NCI-H146 treated with DMSO at 0.1 percent for 48 hours (cell line): Measurements from ENCODE around the gene LRRC15.

Experiments used
- DNase-seq: peaks from one replicate; lab custom pipeline; 2025; ENCODE audit not compliant: unreplicated experiment; lab: John Stamatoyannopoulos, UW

Gene LRRC15

DNA sequence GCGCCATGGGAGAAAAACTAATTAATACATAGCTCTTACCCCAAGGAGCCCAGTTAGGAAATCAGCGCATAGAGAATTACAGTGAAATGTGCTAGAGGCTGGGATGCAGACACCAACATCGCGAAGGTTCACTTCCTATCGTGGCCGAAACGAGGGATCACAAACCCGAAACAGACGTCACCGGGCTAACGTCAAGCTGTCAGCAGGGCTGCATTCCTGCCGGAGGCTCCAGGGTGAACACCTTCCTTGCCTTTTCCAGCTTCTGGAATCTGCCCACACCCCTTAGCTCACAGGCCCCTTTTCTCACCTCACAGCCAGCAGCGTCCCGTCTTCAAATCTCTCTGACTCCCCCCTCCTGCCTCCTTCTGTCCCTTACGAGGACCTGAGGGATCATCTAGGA lies 16.5 kb upstream of the LRRC15 start:
- no peak for DNase-seq

DNA sequence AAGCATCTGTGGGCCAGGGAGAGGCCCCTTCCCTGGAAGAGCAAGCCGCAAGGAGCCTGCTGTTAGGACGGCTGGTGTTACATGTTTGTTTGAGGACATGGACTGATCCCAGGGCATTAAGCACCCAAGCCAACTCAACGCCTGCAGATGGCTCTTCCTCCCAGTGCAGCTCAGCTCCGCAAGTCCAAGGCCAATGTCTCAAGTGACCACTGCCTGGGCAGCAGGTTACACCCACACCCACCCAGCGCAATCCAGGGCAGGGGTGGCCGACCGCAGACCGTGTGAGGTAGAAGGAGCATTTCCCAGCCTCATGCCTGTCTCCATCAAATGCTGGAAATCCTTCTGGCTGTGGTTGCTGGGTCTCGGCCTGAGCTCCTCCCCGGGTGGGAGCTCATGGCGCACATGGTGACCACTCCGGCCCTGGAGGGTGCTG lies 15.0 kb upstream of the LRRC15 start:
- DNase-seq = no peak

GRCh38 chr3:194384156-194384555 lies 14.6 kb upstream of the LRRC15 start:
- DNase-seq = no peak

DNA sequence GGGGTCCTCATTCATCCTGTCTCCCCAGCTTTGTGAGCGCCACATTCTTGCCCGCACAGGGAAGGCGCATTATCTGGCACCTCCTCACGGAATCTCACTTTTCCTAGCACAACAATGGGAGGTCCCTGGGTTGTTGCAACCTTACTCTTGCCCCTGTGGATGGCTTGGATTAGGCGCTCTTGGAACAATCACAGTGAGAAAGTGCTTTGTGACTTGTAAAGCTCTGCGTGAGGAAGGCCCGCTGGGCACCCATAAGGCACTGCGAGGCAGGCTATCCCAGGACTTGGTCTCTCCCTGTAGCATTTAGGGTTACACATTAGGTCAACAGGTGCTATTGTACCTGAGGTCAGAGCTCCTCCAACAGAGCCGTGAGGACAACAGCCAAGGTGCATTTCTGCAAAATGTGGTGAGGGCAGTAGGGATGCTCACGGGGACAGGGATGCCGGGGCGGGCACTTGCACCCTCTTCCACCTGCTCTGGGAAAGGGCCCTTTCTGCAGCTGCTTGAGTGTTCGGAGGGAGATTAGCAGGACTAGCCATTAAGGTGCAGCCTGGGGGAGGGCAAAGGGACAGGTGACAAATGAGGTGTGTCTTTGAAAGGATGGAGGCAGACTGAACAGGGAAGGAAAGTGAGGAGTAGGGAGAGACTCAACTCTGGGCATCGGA lies 13.9 kb upstream of the LRRC15 start:
- no peak for DNase-seq

- no peak for DNase-seq
Measured at GRCh38 chr3:194382892-194383223, 13.3 kb upstream of the LRRC15 start.

DNA sequence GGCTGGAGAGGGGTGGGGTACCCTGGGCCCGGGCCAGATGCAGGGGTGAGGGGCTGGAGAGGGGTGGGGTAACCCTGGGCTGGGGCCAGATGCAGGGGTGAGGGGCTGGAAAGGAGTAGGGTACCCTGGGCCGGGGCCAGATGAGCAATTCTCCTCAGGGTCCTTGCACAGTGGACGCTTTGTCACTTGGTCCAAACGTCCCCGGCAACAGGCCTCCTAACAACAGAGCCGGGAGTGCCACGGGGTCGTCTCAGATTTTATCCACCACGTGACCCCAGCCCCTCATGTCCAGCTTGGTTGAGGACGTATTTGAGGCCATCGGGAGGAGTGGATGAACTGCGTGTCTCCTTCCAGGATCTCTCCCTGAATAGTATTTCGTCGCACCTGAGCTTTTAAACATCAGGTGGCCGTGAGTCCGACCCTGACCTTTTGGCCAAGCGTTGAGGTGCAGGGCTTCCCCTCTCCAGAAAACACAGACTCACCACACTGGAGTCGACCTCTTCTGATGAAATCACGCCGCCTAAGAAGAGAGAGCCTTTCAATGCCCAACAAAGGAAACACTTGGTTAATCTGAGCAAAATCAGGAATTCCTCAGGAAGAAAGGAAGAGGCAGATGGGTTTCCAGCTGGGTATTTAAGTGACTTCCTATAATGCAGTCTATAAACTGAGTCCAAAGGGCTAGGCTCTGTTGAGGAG lies 12.8 kb upstream of the LRRC15 start:
- DNase-seq = no peak

DNA sequence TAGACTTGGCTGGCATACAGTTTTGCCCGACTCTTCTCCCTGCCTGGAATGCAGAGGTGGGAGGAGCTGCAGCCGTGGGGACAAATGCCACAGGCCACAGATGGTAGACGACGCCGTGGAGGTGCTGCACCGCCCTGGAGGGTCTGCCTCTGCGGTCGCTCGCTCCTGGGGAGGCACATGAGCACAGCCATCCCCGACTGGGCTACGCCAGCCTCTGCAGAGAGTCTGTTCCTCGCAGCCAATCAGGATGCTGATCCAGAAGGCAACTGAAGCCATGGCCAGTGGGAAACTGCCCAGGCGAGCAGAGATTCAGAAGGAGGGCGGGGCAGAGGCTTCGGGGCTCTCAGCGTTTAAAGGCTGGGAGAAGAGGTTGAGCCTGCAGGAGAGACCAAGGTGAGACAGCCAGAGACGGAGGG lies 11.9 kb upstream of the LRRC15 start:
- no peak for DNase-seq

GRCh38 chr3:194380326-194380725 lies 10.8 kb upstream of the LRRC15 start:
- DNase-seq = no peak

- DNase-seq = peak; percentile 74
Measured at GRCh38 chr3:194379651-194380050, 10.1 kb upstream of the LRRC15 start.

DNA sequence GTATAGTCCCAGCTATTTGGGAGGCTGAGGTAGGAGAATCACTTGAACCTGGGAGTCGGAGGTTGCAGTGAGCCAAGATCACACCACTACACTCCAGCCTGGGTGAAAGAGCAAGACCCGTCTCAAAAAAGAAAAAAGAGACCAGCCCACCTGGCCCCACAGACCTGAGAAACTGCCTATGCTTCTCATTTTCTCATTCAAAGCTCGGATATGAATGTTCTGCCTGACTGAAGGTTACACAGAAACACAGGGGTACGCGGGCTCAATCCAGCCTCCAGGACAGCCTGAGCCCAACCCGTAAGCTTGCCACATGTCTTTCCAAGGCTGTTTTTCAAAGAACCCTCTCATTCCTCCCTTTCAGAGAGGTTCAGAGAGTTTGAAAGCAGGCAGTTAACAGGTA lies 9.7 kb upstream of the LRRC15 start:
- DNase-seq = no peak

DNA sequence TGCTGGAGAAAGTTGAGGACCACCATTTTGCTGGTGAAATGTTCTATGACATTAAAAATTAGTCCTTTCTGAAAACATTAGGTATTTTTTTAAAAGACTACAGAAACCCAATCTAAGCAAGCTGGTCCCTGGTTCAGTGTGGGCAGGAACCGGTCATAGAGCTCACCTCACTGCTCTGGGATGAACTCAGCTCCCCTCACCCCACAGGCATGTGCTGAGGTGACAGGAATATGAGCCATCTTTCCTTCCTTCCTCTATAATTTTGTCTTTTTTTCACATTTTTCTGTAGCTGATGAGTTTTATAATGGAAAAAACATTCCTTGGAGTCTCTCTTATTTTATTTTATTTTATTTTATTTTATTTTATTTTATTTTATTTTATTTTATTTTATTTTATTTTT lies 8.2 kb upstream of the LRRC15 start:
- no peak for DNase-seq

- DNase-seq = no peak
Measured at GRCh38 chr3:194376241-194376560, 6.7 kb upstream of the LRRC15 start.

DNA sequence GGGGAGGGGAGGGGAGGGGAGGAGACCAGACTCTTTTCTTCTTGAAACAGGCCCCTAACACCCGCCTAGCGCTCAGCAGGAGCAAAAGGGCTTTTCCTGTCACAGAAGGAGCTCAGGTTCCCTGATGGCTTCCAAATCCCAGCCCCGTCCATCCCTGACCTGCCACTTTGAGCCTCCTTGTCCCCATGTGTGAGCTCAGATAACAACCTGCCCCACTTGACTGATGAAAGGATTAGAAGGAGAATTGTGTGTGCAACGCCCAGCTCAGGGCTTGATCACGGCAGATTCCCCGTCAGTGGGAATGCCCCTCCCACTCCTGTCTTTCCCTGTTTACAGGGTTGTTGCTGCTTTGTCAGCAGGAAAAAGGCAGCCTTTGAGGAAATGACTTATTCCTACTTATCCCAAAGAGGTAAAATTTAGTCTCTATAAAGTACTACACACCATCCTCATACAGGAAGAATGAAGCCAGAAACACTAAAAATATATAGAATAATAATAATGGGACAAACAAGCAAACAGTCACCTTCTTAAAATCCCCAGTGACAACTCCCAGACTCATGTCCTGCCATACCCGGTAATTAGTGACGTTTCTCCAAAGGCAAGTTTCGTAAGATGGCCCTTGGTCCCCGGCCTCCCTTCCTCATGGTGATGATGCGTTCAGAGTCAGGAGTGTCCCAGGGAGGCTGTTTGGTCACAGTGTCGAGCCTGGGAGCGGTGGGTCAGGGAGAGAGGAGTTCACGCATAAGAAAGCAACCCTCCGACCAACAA lies 6.1 kb upstream of the LRRC15 start:
- no peak for DNase-seq

- DNase-seq = no peak
Measured at GRCh38 chr3:194374935-194375334, 5.4 kb upstream of the LRRC15 start.

- no peak for DNase-seq
Measured at GRCh38 chr3:194373899-194374298, 4.4 kb upstream of the LRRC15 start.

DNA sequence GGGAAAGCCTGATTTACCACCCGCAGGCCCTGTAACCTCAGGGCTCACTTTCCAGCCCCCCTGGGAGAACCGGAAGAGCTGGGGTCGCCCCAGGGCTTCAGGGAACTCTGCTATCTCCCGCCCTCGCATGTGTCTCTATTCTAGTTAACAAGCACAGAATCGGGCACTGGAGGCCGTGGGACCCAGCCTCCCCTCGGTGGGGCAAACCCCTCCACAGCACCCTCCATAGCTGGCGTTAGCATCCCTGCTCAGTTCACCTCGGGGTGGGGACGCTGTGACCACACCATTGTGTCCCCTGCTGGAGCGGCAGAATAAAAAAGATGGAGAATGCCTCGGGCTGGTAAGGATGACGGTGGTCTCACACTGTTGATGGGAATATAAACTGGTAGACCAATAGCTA lies 3.5 kb upstream of the LRRC15 start:
- no peak for DNase-seq

DNA sequence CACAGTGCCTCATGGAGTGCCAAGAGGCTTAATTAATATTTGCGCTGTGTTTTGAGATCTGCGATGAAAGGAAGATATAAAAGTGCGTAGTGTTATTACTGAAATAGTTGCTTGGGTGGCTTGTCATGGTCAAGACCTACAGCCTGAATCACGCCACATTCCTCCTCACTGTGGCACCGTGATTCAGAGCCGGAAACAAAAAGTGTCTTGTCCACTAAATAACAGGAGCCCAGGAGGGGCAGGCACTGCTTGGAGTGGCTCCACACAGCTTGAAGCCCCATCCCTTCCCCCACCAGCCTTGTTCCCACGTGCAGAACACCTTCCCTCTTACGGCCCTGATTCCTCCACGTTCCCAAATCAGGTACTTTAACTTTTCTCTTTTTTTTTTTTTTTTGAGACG lies 1.2 kb upstream of the LRRC15 start:
- DNase-seq = no peak

DNA sequence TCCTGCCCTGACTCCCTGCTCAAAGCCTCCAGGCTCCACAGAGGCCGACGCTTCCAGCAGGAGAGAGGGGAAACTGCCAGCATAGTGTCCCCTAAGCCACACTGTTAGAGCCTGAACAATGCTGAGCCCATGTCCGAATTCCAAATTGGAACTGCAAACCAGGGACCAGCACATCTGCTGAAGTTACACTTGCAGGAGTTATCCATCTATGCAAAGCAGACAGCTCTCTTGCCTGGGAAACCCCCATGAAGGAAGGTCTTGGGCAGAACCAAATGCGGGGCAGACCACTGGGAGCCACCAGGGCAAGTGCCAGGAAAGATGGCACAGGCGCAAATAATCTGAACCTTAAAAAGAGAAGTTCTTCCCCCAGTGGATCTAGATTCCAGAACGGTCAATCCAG lies 625 bp downstream of the LRRC15 start:
- no peak for DNase-seq

- no peak for DNase-seq
Measured at GRCh38 chr3:194367992-194368841, 1.3 kb downstream of the LRRC15 start.

- no peak for DNase-seq
Measured at GRCh38 chr3:194365978-194366490, 3.5 kb downstream of the LRRC15 start.

DNA sequence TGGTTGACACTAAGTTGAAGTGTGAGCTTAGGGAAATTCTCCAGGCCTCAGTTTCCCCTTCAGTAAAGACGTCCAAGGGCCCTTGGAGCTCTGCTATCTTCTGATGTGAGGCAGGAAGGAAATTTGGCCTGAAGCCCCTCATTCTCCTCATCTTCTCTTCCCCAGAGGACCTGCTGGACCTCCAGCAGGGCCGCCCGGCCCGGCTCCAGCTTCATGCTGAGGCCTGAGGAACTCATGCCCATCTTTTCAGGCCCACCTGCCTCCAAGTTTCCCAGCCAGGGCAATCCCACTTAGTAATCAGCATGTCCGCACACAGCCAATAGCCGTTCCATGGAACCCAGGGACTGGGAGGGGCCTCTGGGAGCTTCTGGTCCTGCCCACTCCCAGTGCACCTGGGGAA lies 4.0 kb downstream of the LRRC15 start:
- DNase-seq = no peak
